MM.1S (cell line): ENCODE data around the gene GDAP1L1.
"Not testable (repeated sequence)": the region's sequence is repeated elsewhere in the genome, so short reads cannot be mapped to it uniquely, and the experiment has no call there.

ENCODE experiments used
- DNase-seq: peaks from one replicate; pipeline ENCODE4 v3.0.0-alpha.2; 2015
- H2AFZ ChIP-seq: fragments of 300-600 bp; sonication (generic); 2 replicates; pipeline ENCODE4 v1.6.0; 2016; ENCODE audit warnings: antibody characterized with exemption, low read length
- H3F3A ChIP-seq: fragments of 300-600 bp; sonication (generic); 2 replicates; pipeline ENCODE4 v1.6.1; 2016; ENCODE audit warnings: mild to moderate bottlenecking, antibody characterized with exemption, low read length, moderate library complexity, mixed read lengths; ENCODE audit not compliant: insufficient read depth
- H3K27ac ChIP-seq: fragments of 300-600 bp; sonication (generic); 2 replicates; pipeline ENCODE4 v1.5.1; 2016; ENCODE audit warnings: mild to moderate bottlenecking, low read length
- H3K27me3 ChIP-seq: fragments of 300-600 bp; sonication (generic); replicated peaks from 2 replicates; pipeline ENCODE4 v1.6.0; 2016; ENCODE audit warnings: low read length; ENCODE audit not compliant: insufficient read depth
- H3K36me3 ChIP-seq: fragments of 300-600 bp; sonication (generic); replicated peaks from 2 replicates; pipeline ENCODE4 v1.6.1; 2016; ENCODE audit warnings: mild to moderate bottlenecking, low read length, mixed read lengths; ENCODE audit not compliant: insufficient read depth
- H3K4me1 ChIP-seq: fragments of 300-600 bp; sonication (generic); 2 replicates; pipeline ENCODE4 v1.6.1; 2016; ENCODE audit warnings: low read length, mixed read lengths
- H3K4me2 ChIP-seq: fragments of 300-600 bp; sonication (generic); 2 replicates; pipeline ENCODE4 v1.6.0; 2016; ENCODE audit warnings: low read depth, low read length
- H3K4me3 ChIP-seq: fragments of 300-600 bp; sonication (generic); 2 replicates; pipeline ENCODE4 v1.5.1; 2016; ENCODE audit warnings: low read length, mixed read lengths
- H3K79me2 ChIP-seq: fragments of 300-600 bp; sonication (generic); 2 replicates; pipeline ENCODE4 v1.6.1; 2016; ENCODE audit warnings: mixed run types, low read length, mixed read lengths
- H3K9ac ChIP-seq: fragments of 300-600 bp; sonication (generic); 2 replicates; pipeline ENCODE4 v1.6.1; 2016; ENCODE audit warnings: low read length, mixed read lengths
- H3K9me2 ChIP-seq: fragments of 300-600 bp; sonication (generic); replicated peaks from 2 replicates; pipeline ENCODE4 v1.6.1; 2016; ENCODE audit warnings: mild to moderate bottlenecking, low read length, mixed read lengths; ENCODE audit not compliant: insufficient read depth
- H3K9me3 ChIP-seq: fragments of 300-600 bp; sonication (generic); replicated peaks from 2 replicates; pipeline ENCODE4 v1.6.1; 2016; ENCODE audit warnings: mild to moderate bottlenecking, low read length, mixed read lengths; ENCODE audit not compliant: insufficient read depth
- H4K20me1 ChIP-seq: fragments of 300-600 bp; sonication (generic); 2 replicates; pipeline ENCODE4 v1.6.1; 2016; ENCODE audit warnings: mild to moderate bottlenecking, low read length, moderate library complexity, mixed read lengths; ENCODE audit not compliant: insufficient read depth
- EZH2 ChIP-seq: fragments of 300-600 bp; sonication (generic); optimal IDR thresholded peaks from 2 replicates; pipeline ENCODE3; 2017; ENCODE audit warnings: low read depth, mild to moderate bottlenecking, antibody characterized with exemption, low read length, mixed read lengths
- EZH2phosphoT487 ChIP-seq: fragments of 300-600 bp; sonication (generic); IDR thresholded peaks from 2 replicates; pipeline ENCODE4 v1.6.1; 2018; ENCODE audit warnings: antibody characterized with exemption, low read length
- TF ChIP-seq, protein P1 (sequence below): fragments of 300-600 bp; sonication (generic); IDR thresholded peaks from 2 replicates; pipeline ENCODE4 v1.5.1; 2016; ENCODE audit warnings: antibody characterized with exemption, low read length, mixed read lengths

GDAP1L1 gene

DNA sequence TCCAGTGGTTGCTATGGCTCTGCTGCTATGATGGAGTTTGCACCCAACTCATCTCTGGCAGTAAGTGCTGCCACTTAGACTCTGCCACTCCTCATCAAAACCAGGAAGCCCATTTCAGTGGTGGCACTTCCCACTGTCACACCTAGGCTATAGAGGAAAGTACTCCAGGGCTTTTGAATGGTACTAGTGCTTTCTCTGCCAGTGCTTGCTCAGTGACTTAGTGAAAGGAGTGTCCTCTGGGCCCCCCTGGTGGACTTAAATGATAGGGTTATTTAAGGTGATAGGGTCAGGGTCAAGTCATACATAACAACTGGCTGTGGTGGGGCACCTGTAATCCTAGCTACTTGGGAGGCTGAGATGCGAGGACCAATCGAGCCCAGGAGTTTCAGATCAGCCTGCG, 41.1 kb downstream of the GDAP1L1 start:
- Histone ChIP-seq H2AFZ (no peak overlapping the region), H3F3A (no peaks in the 10 kb centered on the region), H3K9ac (no peak overlapping the region), H3K9me2 (no peaks in the 10 kb centered on the region), H3K4me1 (no peaks in the 10 kb centered on the region), H3K9me3 (no peaks in the 10 kb centered on the region), H3K4me2 (no peak overlapping the region), H3K27me3 (no peaks in the 10 kb centered on the region), H3K4me3 (no peak overlapping the region), H3K27ac (no peak overlapping the region), H3K79me2 (no peaks in the 10 kb centered on the region), H4K20me1 (no peaks in the 10 kb centered on the region), H3K36me3 (no peaks in the 10 kb centered on the region)
- TF ChIP-seq EZH2phosphoT487 (no peak), EZH2 (no peak)
- TF ChIP-seq, protein P1, sequence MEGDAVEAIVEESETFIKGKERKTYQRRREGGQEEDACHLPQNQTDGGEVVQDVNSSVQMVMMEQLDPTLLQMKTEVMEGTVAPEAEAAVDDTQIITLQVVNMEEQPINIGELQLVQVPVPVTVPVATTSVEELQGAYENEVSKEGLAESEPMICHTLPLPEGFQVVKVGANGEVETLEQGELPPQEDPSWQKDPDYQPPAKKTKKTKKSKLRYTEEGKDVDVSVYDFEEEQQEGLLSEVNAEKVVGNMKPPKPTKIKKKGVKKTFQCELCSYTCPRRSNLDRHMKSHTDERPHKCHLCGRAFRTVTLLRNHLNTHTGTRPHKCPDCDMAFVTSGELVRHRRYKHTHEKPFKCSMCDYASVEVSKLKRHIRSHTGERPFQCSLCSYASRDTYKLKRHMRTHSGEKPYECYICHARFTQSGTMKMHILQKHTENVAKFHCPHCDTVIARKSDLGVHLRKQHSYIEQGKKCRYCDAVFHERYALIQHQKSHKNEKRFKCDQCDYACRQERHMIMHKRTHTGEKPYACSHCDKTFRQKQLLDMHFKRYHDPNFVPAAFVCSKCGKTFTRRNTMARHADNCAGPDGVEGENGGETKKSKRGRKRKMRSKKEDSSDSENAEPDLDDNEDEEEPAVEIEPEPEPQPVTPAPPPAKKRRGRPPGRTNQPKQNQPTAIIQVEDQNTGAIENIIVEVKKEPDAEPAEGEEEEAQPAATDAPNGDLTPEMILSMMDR = no peak
- DNase-seq = no peak

DNA sequence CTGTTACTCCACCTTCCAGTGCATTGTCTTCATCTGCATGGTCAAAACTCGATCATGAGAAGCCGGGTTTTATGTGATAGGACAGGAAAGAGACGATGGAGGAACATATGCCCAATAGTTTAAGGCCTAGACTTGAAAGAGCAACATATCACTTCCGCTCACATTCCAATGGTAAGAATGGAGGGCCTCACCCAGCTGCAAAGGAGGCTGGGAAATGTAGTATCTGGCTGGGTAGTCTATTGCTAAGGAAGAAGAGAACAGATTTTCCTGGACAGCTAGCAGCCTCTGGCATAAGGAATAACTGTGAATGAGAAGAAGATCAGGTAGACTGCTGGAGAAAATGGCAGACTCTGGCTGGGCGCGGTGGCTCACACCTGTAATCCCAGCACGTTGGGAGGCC, 44.6 kb downstream of the GDAP1L1 start:
- no peaks in the 10 kb centered on the region for H4K20me1 ChIP-seq
- H3K4me1 ChIP-seq = no peaks in the 10 kb centered on the region
- H3K9me2 ChIP-seq = no peaks in the 10 kb centered on the region
- DNase-seq = no peak
- H2AFZ ChIP-seq = no peak overlapping the region
- H3K27me3 ChIP-seq = no peaks in the 10 kb centered on the region
- H3K36me3 ChIP-seq = no peaks in the 10 kb centered on the region
- H3K79me2 ChIP-seq = no peaks in the 10 kb centered on the region
- no peak overlapping the region for H3K9ac ChIP-seq
- H3K9me3 ChIP-seq = no peaks in the 10 kb centered on the region
- TF ChIP-seq EZH2 (no peak), EZH2phosphoT487 (no peak)
- TF ChIP-seq, protein P1 = no peak
- no peak overlapping the region for H3K4me3 ChIP-seq
- H3K27ac ChIP-seq = no peak overlapping the region
- no peak overlapping the region for H3K4me2 ChIP-seq
- no peaks in the 10 kb centered on the region for H3F3A ChIP-seq

GRCh38 chr20:44296011-44296410, 48.9 kb downstream of the GDAP1L1 start:
- H3K27me3 ChIP-seq = no peaks in the 10 kb centered on the region
- DNase-seq = no peak

DNA sequence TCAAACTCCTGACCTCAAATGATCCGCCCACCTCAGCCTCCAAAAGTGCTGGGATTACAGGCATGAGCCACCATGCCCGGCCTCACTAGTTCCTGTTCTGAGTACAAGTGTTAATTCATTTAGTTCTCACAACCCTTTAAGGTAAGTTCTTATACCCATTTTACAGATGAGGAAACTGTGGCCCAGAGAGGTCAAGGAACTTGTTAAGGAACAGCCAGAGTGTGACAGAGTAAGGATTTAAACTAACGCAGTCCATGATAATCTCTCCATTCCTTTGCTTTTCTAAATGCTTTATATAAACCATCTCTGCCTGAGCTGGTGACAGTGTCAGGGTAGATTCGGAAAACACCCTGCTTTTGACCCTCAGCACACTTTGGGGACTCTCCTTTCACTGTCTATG, 50.6 kb downstream of the GDAP1L1 start:
- Histone ChIP-seq H3K4me2 (no peak overlapping the region), H3K79me2 (no peaks in the 10 kb centered on the region), H3K9me2 (no peaks in the 10 kb centered on the region), H2AFZ (no peak overlapping the region), H3K4me1 (no peaks in the 10 kb centered on the region), H3F3A (no peaks in the 10 kb centered on the region), H3K9ac (no peak overlapping the region), H3K4me3 (no peak overlapping the region), H3K36me3 (no peaks in the 10 kb centered on the region), H3K9me3 (no peaks in the 10 kb centered on the region), H3K27me3 (no peaks in the 10 kb centered on the region), H3K27ac (no peak overlapping the region), H4K20me1 (no peaks in the 10 kb centered on the region)
- TF ChIP-seq EZH2 (no peak), EZH2phosphoT487 (no peak)
- TF ChIP-seq, protein P1 = no peak
- DNase-seq = no peak

More at GRCh38 chr20:44296011-44296410, 48.9 kb downstream of the GDAP1L1 start:
- Histone ChIP-seq H3K9ac (no peak overlapping the region), H3F3A (no peaks in the 10 kb centered on the region), H3K4me3 (no peak overlapping the region), H3K4me1 (no peaks in the 10 kb centered on the region), H3K4me2 (no peak overlapping the region), H3K27ac (no peak overlapping the region), H4K20me1 (no peaks in the 10 kb centered on the region), H2AFZ (no peak overlapping the region), H3K9me2 (no peaks in the 10 kb centered on the region), H3K36me3 (no peaks in the 10 kb centered on the region), H3K9me3 (no peaks in the 10 kb centered on the region), H3K79me2 (no peaks in the 10 kb centered on the region)
- no peak for TF ChIP-seq EZH2phosphoT487

DNA sequence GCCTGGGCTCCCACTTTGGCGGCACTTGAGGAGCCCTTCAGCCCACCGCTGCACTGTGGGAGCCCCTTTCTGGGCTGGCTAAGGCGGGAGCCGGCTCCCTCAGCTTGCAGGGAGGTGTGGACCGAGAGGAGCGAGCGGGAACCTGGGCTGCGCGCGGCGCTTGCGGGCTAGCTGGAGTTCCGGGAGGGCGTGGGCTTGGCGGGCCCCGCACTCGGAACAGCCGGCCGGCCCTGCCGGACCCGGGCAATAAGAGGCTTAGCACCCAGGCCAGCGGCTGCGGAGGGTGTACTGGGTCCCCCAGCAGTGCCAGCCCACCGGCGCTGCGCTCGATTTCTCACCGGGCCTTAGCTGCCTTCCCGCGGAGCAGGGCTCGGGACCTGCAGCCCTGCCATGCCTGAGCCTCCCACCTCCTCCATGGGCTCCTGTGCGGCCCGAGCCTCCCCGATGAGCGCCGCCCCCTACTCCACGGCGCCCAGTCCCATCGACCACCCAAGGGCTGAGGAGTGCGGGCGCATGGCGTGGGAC, 52.0 kb downstream of the GDAP1L1 start:
- not testable (repeated sequence) for H3K9me2 ChIP-seq, DNase-seq, H3K27me3 ChIP-seq, H3K27ac ChIP-seq, H3K9ac ChIP-seq, H3K79me2 ChIP-seq, H3F3A ChIP-seq, H3K4me2 ChIP-seq, H4K20me1 ChIP-seq, H3K4me3 ChIP-seq, H3K36me3 ChIP-seq, H2AFZ ChIP-seq, H3K9me3 ChIP-seq, H3K4me1 ChIP-seq
